ENCODE data around the gene ARHGEF16. TPM values are rescaled to one million over a fixed set of nuclear protein-coding genes. Genes with fewer than 3 reads are reported as not detected.

Gene ARHGEF16
- total RNA-seq, 1 donor from 2014 or later, result 11.3 TPM

- no peak for DNase-seq (ENCODE audit: low read depth, low spot score)
- TF ChIP-seq CTCF (conservative IDR thresholded peaks at IDR 0.05), result no peak
Observed at GRCh38 chr1:3463408-3463863, 9.0 kb downstream of the ARHGEF16 start.

GRCh38 chr1:3463891-3464648 is 9.6 kb downstream of the ARHGEF16 start:
- no peak overlapping the region for H3K4me3 Mint-ChIP-seq
- H3K27ac Mint-ChIP-seq (ENCODE audit: unreplicated experiment), result no peak overlapping the region
- TF ChIP-seq CTCF (conservative IDR thresholded peaks at IDR 0.05), result no peak
- H3K9me3 Mint-ChIP-seq, result no peaks in the 10 kb centered on the region
- no peaks in the 10 kb centered on the region for H3K27me3 Mint-ChIP-seq (ENCODE audit: low read depth)
- H3K4me1 Mint-ChIP-seq, result peaks cover 18% of the 10 kb centered on the region
- no peak for DNase-seq (ENCODE audit: low read depth, low spot score)
- H3K36me3 Mint-ChIP-seq (ENCODE audit: low read depth), result no peaks in the 10 kb centered on the region

More at GRCh38 chr1:3463408-3463863, 9.0 kb downstream of the ARHGEF16 start:
- Mint-ChIP-seq H3K27ac (ENCODE audit: unreplicated experiment) (no peak overlapping the region), H3K4me3 (no peak overlapping the region), H3K27me3 (ENCODE audit: low read depth) (no peaks in the 10 kb centered on the region), H3K36me3 (ENCODE audit: low read depth) (no peaks in the 10 kb centered on the region), H3K4me1 (peaks cover 23% of the 10 kb centered on the region), H3K9me3 (no peaks in the 10 kb centered on the region)

- Mint-ChIP-seq H3K36me3 (ENCODE audit: low read depth) (no peaks in the 10 kb centered on the region), H3K4me1 (peaks cover 14% of the 10 kb centered on the region), H3K9me3 (no peaks in the 10 kb centered on the region), H3K27me3 (ENCODE audit: low read depth) (no peaks in the 10 kb centered on the region), H3K27ac (ENCODE audit: unreplicated experiment) (no peak overlapping the region), H3K4me3 (no peak overlapping the region)
- TF ChIP-seq CTCF (conservative IDR thresholded peaks at IDR 0.05), result no peak
- DNase-seq (ENCODE audit: low read depth, low spot score), result no peak
Observed at GRCh38 chr1:3464649-3465025, 10.2 kb downstream of the ARHGEF16 start.

GRCh38 chr1:3465091-3465934 is 10.8 kb downstream of the ARHGEF16 start:
- Mint-ChIP-seq H3K4me3 (no peak overlapping the region), H3K27me3 (ENCODE audit: low read depth) (no peaks in the 10 kb centered on the region), H3K9me3 (no peaks in the 10 kb centered on the region), H3K4me1 (peaks cover 11% of the 10 kb centered on the region), H3K27ac (ENCODE audit: unreplicated experiment) (peak overlapping the region; percentile 86), H3K36me3 (ENCODE audit: low read depth) (no peaks in the 10 kb centered on the region)
- TF ChIP-seq CTCF (conservative IDR thresholded peaks at IDR 0.05), result no peak
- no peak for DNase-seq (ENCODE audit: low read depth, low spot score)

GRCh38 chr1:3465935-3466321 is 11.5 kb downstream of the ARHGEF16 start:
- peaks cover 13% of the 10 kb centered on the region for H3K4me1 Mint-ChIP-seq
- H3K27me3 Mint-ChIP-seq (ENCODE audit: low read depth), result no peaks in the 10 kb centered on the region
- no peaks in the 10 kb centered on the region for H3K36me3 Mint-ChIP-seq (ENCODE audit: low read depth)
- DNase-seq (ENCODE audit: low read depth, low spot score), result no peak
- no peaks in the 10 kb centered on the region for H3K9me3 Mint-ChIP-seq
- no peak overlapping the region for H3K4me3 Mint-ChIP-seq
- no peak for TF ChIP-seq CTCF (conservative IDR thresholded peaks at IDR 0.05)
- peak overlapping the region; percentile 86 for H3K27ac Mint-ChIP-seq (ENCODE audit: unreplicated experiment)
